ENCODE measurements around the gene ZHX3. TPM values are rescaled to one million over a fixed set of nuclear protein-coding genes. Genes with fewer than 3 reads are reported as not detected.
A peak's percentile ranks its signal among the peaks of the same experiment; 100 is the strongest.

The ZHX3 gene, protein sequence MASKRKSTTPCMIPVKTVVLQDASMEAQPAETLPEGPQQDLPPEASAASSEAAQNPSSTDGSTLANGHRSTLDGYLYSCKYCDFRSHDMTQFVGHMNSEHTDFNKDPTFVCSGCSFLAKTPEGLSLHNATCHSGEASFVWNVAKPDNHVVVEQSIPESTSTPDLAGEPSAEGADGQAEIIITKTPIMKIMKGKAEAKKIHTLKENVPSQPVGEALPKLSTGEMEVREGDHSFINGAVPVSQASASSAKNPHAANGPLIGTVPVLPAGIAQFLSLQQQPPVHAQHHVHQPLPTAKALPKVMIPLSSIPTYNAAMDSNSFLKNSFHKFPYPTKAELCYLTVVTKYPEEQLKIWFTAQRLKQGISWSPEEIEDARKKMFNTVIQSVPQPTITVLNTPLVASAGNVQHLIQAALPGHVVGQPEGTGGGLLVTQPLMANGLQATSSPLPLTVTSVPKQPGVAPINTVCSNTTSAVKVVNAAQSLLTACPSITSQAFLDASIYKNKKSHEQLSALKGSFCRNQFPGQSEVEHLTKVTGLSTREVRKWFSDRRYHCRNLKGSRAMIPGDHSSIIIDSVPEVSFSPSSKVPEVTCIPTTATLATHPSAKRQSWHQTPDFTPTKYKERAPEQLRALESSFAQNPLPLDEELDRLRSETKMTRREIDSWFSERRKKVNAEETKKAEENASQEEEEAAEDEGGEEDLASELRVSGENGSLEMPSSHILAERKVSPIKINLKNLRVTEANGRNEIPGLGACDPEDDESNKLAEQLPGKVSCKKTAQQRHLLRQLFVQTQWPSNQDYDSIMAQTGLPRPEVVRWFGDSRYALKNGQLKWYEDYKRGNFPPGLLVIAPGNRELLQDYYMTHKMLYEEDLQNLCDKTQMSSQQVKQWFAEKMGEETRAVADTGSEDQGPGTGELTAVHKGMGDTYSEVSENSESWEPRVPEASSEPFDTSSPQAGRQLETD
- total RNA-seq (5.8 TPM in 2 replicates), polyA plus RNA-seq (10.3 and 13.7 TPM in 2 replicates)

- H3K27me3 ChIP-seq, result no peaks in the 10 kb centered on the region
- peak; percentile 99 for DNase-seq (ENCODE audit: low read depth in 1 of 2, low spot score in 1 of 2)
- no peak for TF ChIP-seq CTCF (IDR thresholded peaks at IDR 0.05; ENCODE audit: low read depth, low read length)
- H3K27ac ChIP-seq, result peak within 1 kb of the TSS; percentile 63
- no peaks in the 10 kb centered on the region for H3K9me3 ChIP-seq (ENCODE audit: low read depth)
- peak within 1 kb of the TSS; percentile 70 for H3K4me3 ChIP-seq
- H3K4me1 ChIP-seq (ENCODE audit: low read depth), result peaks cover 8% of the 10 kb centered on the region
- no peaks in the 10 kb centered on the region for H3K36me3 ChIP-seq
Observed at GRCh38 chr20:41317546-41318270, at the start of gene ZHX3. Gene ZHX3 (minus strand): TSS chr20:41317731. CDS start chr20:41204916, 112,815 bp downstream.

- Histone ChIP-seq H3K4me3 (peak overlapping the region; percentile 38), H3K27me3 (peaks cover 39% of the 10 kb centered on the region), H3K36me3 (no peaks in the 10 kb centered on the region), H3K9me3 (ENCODE audit: low read depth) (no peaks in the 10 kb centered on the region), H3K4me1 (ENCODE audit: low read depth) (no peaks in the 10 kb centered on the region), H3K27ac (no peak overlapping the region)
- no peak for TF ChIP-seq CTCF (IDR thresholded peaks at IDR 0.05; ENCODE audit: low read depth, low read length)
- no peak for DNase-seq (ENCODE audit: low read depth in 1 of 2, low spot score in 1 of 2)
Observed at GRCh38 chr20:41367393-41367695, 49.8 kb upstream of the ZHX3 start.

DNA sequence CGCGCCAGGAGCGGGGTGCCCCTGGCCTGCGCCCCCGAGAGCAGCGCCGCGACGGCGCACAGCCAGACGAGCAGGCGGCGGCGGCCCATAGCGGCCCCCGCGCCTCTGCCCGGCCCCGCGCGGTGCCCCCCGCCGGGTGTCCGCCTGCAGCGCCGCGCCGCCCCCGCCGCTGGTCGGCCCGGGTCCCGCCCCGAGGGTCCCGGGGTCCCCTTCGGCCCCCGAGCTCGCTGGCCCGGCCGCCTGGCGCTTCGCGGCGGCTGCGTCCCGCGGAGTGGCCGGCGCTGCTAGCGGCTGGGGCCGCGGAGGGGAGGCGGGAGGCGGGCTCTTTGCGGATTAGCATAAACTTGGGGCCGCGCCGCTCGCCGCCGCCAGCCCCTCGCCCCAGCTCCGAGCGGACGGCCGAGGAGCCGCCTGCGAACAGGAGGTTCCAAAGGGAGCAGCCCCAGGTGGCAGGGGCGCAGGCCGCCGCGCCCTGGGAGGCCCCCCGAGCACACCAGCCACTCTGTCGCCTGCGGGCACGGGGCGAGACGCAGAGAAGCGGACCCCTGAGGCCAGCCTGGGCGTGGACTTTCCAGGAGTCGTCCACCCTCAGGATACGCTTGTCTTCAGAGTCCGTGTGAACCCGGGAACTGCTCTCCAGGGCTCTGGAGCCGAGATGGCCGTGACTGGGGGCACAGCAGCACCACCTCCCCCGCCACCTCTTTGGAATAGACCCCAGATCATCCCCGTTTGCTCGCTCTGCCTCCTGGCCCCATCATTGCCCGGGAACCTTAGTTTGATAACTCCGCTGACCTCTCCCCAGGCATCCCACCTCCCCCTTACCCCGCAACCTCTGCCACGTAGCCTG, 49.2 kb upstream of the ZHX3 start, which contains the start of gene EMILIN3:
Gene EMILIN3, minus strand, starts transcription at position 273 of the 847 bp plus-strand sequence. Its CDS starts 184 bp downstream, at position 89.
- peak in 1 of 2 donors; percentile 80 for DNase-seq (ENCODE audit: low read depth in 1 of 2, low spot score in 1 of 2)
- Histone ChIP-seq H3K4me1 (ENCODE audit: low read depth) (no peaks in the 10 kb centered on the region), H3K9me3 (ENCODE audit: low read depth) (no peaks in the 10 kb centered on the region), H3K36me3 (no peaks in the 10 kb centered on the region), H3K27me3 (peaks cover 39% of the 10 kb centered on the region), H3K4me3 (peak within 1 kb of the TSS; percentile 38), H3K27ac (no peak within 1 kb of the TSS)
- TF ChIP-seq CTCF (IDR thresholded peaks at IDR 0.05; ENCODE audit: low read depth, low read length), result no peak

- H3K27ac ChIP-seq, result no peak overlapping the region
- peaks cover 39% of the 10 kb centered on the region for H3K27me3 ChIP-seq
- no peaks in the 10 kb centered on the region for H3K36me3 ChIP-seq
- TF ChIP-seq CTCF (IDR thresholded peaks at IDR 0.05; ENCODE audit: low read depth, low read length), result no peak
- H3K4me3 ChIP-seq, result peak overlapping the region; percentile 13
- DNase-seq (ENCODE audit: low read depth in 1 of 2, low spot score in 1 of 2), result peak; percentile 9 to 44
- no peaks in the 10 kb centered on the region for H3K9me3 ChIP-seq (ENCODE audit: low read depth)
- H3K4me1 ChIP-seq (ENCODE audit: low read depth), result no peaks in the 10 kb centered on the region
Observed at GRCh38 chr20:41365777-41366545, 48.4 kb upstream of the ZHX3 start.

All from cardiac muscle cell (in vitro differentiated cells and primary cell).